ENCODE measurements around the gene CAPN5. TPM values are rescaled to one million over a fixed set of nuclear protein-coding genes. Genes with fewer than 3 reads are reported as not detected.

CAPN5 gene
- total and polyA plus RNA-seq, 2 experiments from 2014 or later: 10.2 to 32.2 TPM

Other genes with a start within 250 kb of the CAPN5 start
- 25.2 and 26.5 TPM in 2 replicates for gene ACER3, start 206.1 kb upstream of the CAPN5 start, total RNA-seq (2014; rRNA removed; shearing (Covaris generic))
- 5.2 and 6.2 TPM in 2 replicates for gene ACER3, start 206.1 kb upstream of the CAPN5 start, polyA plus RNA-seq (2016; fragmentation: Nextera tagmentation; extraction: Ambion mirVana)
- not detected in 2 replicates for gene B3GNT6, start 32.6 kb upstream of the CAPN5 start, total RNA-seq (2014; rRNA removed; shearing (Covaris generic))
- gene B3GNT6, start 32.6 kb upstream of the CAPN5 start, polyA plus RNA-seq (2016; fragmentation: Nextera tagmentation; extraction: Ambion mirVana): not detected in 2 replicates
- gene OMP, start 35.9 kb downstream of the CAPN5 start, total RNA-seq (2014; rRNA removed; shearing (Covaris generic)): 1.0 TPM in 1 of 2 replicates, not detected in the other
- gene OMP, start 35.9 kb downstream of the CAPN5 start, polyA plus RNA-seq (2016; fragmentation: Nextera tagmentation; extraction: Ambion mirVana): not detected in 2 replicates
- gene MYO7A, start 61.3 kb downstream of the CAPN5 start, total RNA-seq (2014; rRNA removed; shearing (Covaris generic)): 2.3 and 5.4 TPM in 2 replicates
- 1.7 and 1.8 TPM in 2 replicates for gene MYO7A, start 61.3 kb downstream of the CAPN5 start, polyA plus RNA-seq (2016; fragmentation: Nextera tagmentation; extraction: Ambion mirVana)
- not detected in 2 replicates for gene GDPD4, start 234.7 kb downstream of the CAPN5 start, total RNA-seq (2014; rRNA removed; shearing (Covaris generic))
- gene GDPD4, start 234.7 kb downstream of the CAPN5 start, polyA plus RNA-seq (2016; fragmentation: Nextera tagmentation; extraction: Ambion mirVana): not detected in 2 replicates

Data from GM23338 (cell line).